NOMO-1 treated with dmso at 0.1 percent for 144 hours (cell line): Measurements from ENCODE around the gene KCNB1.

Experiments
- DNase-seq: peaks from one replicate; lab custom pipeline; 2025; ENCODE audit not compliant: unreplicated experiment; lab: John Stamatoyannopoulos, UW

Gene KCNB1

GRCh38 chr20:49482621-49483017, at the start of gene KCNB1:
KCNB1 (minus strand) TSS chr20:49482668; CDS start chr20:49482480, 188 bp downstream.
- DNase-seq, result no peak

- DNase-seq, result no peak
Observed at GRCh38 chr20:49529470-49529869, 47.0 kb upstream of the KCNB1 start.

- no peak for DNase-seq
Observed at GRCh38 chr20:49526568-49526967, 44.1 kb upstream of the KCNB1 start.

GRCh38 chr20:49526056-49526455, 43.6 kb upstream of the KCNB1 start:
- no peak for DNase-seq

- no peak for DNase-seq
Observed at GRCh38 chr20:49523767-49524360, 41.4 kb upstream of the KCNB1 start.

GRCh38 chr20:49521356-49521755, 38.9 kb upstream of the KCNB1 start:
- no peak for DNase-seq

- DNase-seq, result no peak
Observed at GRCh38 chr20:49519777-49520359, 37.4 kb upstream of the KCNB1 start.

- no peak for DNase-seq
Observed at GRCh38 chr20:49519212-49519712, 36.8 kb upstream of the KCNB1 start.

- DNase-seq, result no peak
Observed at GRCh38 chr20:49518576-49518975, 36.1 kb upstream of the KCNB1 start.

- no peak for DNase-seq
Observed at GRCh38 chr20:49517805-49518100, 35.3 kb upstream of the KCNB1 start.

- no peak for DNase-seq
Observed at GRCh38 chr20:49516916-49517804, 34.7 kb upstream of the KCNB1 start.

- no peak for DNase-seq
Observed at GRCh38 chr20:49515586-49515985, 33.1 kb upstream of the KCNB1 start.

- no peak for DNase-seq
Observed at GRCh38 chr20:49513517-49513916, 31.0 kb upstream of the KCNB1 start.

- no peak for DNase-seq
Observed at GRCh38 chr20:49513009-49513408, 30.5 kb upstream of the KCNB1 start.

- DNase-seq, result no peak
Observed at GRCh38 chr20:49511788-49512525, 29.5 kb upstream of the KCNB1 start.

GRCh38 chr20:49510562-49511122, 28.2 kb upstream of the KCNB1 start:
- DNase-seq, result no peak

GRCh38 chr20:49508435-49509199, 26.1 kb upstream of the KCNB1 start:
- peak; percentile 12 for DNase-seq

- DNase-seq, result no peak
Observed at GRCh38 chr20:49507741-49508434, 25.4 kb upstream of the KCNB1 start.

GRCh38 chr20:49505518-49505917, 23.1 kb upstream of the KCNB1 start:
- DNase-seq, result no peak

- DNase-seq, result no peak
Observed at GRCh38 chr20:49503176-49503575, 20.7 kb upstream of the KCNB1 start.
